MG63 (cell line): ENCODE measurements around the gene MSL3B.

Source experiments
- DNase-seq: peaks from one replicate; pipeline ENCODE4 v3.0.0-alpha.2; 2020
- H3K27me3 ChIP-seq: fragments of 250-450 bp; sonication (Bioruptor Pico); 2 replicates; pipeline ENCODE4 v1.5.1; 2020; ENCODE audit warnings: mild to moderate bottlenecking, moderate library complexity
- H3K36me3 ChIP-seq: fragments of 250-450 bp; sonication (Bioruptor Pico); 2 replicates; pipeline ENCODE4 v1.5.1; 2020; ENCODE audit warnings: mild to moderate bottlenecking, moderate library complexity
- H3K4me3 ChIP-seq: fragments of 250-450 bp; sonication (Bioruptor Pico); 2 replicates; pipeline ENCODE4 v1.5.1; 2020; ENCODE audit warnings: mild to moderate bottlenecking, moderate library complexity
- H3K9me3 ChIP-seq: fragments of 250-450 bp; sonication (Bioruptor Pico); 2 replicates; pipeline ENCODE4 v1.5.1; 2020; ENCODE audit warnings: mild to moderate bottlenecking, moderate library complexity

MSL3B gene

DNA sequence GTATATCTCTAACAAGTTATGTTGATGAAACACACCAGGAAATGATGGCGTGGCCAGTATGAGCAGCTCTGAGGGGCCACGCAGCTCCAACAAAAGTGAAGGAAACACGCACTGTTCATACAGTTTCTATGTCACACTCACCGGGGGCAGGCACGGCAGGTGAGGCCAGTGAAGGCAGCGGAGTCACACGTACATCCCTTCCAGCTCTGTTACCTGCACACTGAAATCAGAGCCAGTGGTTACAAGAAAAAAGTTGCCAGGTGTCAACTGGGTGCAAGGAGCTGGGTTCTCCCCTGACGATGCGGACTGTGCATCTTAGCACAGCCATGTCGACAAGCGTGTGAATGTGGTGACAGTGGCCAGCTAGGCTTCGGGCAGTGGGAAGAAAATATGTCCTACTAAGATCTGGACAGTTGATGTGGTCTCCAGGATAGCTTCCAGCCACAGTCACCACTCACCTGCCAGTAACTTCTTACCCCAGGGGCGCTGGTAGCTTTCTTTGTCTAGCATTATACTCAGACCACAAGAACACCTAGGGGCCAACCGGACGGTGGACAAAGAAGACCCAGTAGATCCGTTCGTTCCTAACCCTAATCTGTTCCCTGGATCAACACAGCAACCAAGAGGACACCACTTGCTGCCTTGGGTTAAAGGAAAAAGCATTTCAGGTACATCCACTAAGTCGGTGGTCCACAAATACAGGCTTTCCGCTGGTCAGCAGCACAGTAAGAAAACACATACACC, 23.9 kb downstream of the MSL3B start:
- Histone ChIP-seq H3K9me3 (no peaks in the 10 kb centered on the region), H3K36me3 (peaks cover 99% of the 10 kb centered on the region), H3K4me3 (no peak overlapping the region), H3K27me3 (no peaks in the 10 kb centered on the region)
- DNase-seq: no peak

DNA sequence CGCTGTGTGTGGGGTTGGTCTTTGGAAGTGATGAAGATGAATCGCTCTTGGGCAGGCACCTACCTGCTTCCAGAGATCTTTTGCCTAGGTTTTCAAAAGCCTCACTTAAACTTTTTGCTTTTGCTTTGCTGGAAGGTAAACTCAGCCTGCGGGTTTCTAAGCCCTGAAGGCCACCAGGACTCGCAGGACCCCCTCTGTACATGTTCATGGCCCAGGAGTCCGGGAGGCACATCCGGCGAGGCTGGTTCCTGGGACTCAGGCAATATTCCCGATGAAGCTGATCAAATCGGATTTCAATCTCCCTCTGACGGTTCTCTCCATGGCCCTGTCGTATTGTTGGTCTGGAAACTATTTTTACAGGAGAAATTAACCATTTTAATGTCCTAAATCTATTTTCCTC, 27.0 kb downstream of the MSL3B start:
- Histone ChIP-seq H3K36me3 (peaks cover 97% of the 10 kb centered on the region), H3K9me3 (no peaks in the 10 kb centered on the region), H3K4me3 (no peak overlapping the region), H3K27me3 (no peaks in the 10 kb centered on the region)
- DNase-seq: no peak

- H3K27me3 ChIP-seq: no peaks in the 10 kb centered on the region
- H3K4me3 ChIP-seq: no peak overlapping the region
- peaks cover 97% of the 10 kb centered on the region for H3K36me3 ChIP-seq
- no peaks in the 10 kb centered on the region for H3K9me3 ChIP-seq
- no peak for DNase-seq
Measured at GRCh38 chr2:233840520-233840919, 27.7 kb downstream of the MSL3B start.

DNA sequence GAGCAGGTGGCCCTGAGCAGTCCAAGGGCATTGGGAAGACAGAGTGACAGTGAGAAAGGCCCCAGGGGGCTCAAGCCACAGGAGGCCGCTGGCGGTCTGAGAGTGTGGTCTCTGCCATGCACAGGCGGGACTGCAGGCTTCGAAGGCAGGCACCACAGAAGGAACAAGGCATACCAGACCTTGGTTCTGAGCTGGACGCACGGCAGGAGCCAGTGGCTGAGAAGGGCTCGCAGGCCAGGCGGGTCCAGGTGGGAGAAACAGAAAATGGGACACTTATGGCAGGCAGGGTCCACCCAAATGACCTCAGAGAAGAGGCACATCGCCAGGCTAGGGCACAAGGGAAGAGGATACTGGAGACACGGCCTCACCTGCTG, 28.8 kb downstream of the MSL3B start:
- Histone ChIP-seq H3K9me3 (no peaks in the 10 kb centered on the region), H3K4me3 (no peak overlapping the region), H3K36me3 (peaks cover 97% of the 10 kb centered on the region), H3K27me3 (no peaks in the 10 kb centered on the region)
- no peak for DNase-seq

DNA sequence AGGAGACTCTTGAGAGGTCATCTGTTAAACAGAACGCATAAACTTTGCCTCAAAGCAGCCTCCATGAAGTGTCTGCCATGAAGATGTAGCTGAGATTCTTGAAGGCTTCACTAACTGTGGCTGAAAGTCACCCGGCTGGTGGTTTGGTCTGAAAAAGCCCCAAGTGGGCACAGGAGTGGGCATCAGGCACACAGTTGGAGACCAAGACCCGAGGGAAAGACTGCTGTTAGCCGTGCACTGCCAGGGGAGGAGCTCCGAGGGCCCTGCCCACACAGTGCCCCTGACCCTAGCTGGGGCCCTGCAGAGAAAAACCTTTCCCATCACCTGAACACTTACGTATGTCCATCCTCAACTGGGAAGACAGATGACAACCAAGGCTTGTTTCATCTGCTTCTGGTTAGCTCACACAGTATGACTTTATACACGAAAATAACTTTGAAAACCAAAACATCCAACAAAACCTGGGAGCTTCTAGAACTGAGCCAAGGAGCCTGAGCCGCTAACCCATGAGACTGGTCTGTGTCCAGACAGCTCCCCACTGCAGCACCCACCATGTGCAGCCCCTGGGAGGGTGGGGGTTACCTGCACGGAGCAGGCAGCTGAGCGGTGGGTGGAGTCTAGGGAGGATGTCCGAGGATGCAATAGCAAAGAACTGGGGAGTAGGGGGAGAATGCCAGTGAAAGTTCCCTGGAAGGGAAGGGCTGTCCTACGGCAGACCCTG, 29.3 kb downstream of the MSL3B start:
- Histone ChIP-seq H3K9me3 (no peaks in the 10 kb centered on the region), H3K4me3 (no peak overlapping the region), H3K36me3 (peaks cover 95% of the 10 kb centered on the region), H3K27me3 (no peaks in the 10 kb centered on the region)
- DNase-seq: no peak

DNA sequence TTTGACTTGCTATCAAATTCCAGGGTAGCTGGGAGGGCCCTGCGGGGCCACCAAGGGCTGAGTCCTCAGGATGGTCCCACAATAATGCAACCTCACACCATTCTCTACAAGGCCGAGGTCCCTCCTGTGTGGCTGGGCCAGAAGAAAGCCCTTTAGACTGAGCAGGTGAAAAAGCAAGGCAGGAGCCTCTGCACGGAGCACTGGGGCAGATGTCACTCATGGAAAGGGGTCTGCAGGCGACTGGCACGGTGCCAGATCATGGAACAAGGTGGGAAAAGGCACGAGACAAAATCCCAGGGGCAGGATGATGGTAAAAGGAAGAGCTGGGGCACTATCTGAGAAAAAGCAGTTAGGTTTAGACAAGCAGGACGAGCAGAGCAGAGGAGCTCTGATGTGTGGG, 29.9 kb downstream of the MSL3B start:
- H3K27me3 ChIP-seq: no peaks in the 10 kb centered on the region
- peaks cover 88% of the 10 kb centered on the region for H3K36me3 ChIP-seq
- no peak overlapping the region for H3K4me3 ChIP-seq
- DNase-seq: no peak
- no peaks in the 10 kb centered on the region for H3K9me3 ChIP-seq

- no peaks in the 10 kb centered on the region for H3K27me3 ChIP-seq
- no peaks in the 10 kb centered on the region for H3K9me3 ChIP-seq
- no peak overlapping the region for H3K4me3 ChIP-seq
- peaks cover 84% of the 10 kb centered on the region for H3K36me3 ChIP-seq
- no peak for DNase-seq
Measured at GRCh38 chr2:233837694-233838229, 30.4 kb downstream of the MSL3B start.

- H3K27me3 ChIP-seq: no peaks in the 10 kb centered on the region
- no peak overlapping the region for H3K4me3 ChIP-seq
- peaks cover 71% of the 10 kb centered on the region for H3K36me3 ChIP-seq
- DNase-seq: no peak
- no peaks in the 10 kb centered on the region for H3K9me3 ChIP-seq
Measured at GRCh38 chr2:233836359-233836758, 31.8 kb downstream of the MSL3B start.

DNA sequence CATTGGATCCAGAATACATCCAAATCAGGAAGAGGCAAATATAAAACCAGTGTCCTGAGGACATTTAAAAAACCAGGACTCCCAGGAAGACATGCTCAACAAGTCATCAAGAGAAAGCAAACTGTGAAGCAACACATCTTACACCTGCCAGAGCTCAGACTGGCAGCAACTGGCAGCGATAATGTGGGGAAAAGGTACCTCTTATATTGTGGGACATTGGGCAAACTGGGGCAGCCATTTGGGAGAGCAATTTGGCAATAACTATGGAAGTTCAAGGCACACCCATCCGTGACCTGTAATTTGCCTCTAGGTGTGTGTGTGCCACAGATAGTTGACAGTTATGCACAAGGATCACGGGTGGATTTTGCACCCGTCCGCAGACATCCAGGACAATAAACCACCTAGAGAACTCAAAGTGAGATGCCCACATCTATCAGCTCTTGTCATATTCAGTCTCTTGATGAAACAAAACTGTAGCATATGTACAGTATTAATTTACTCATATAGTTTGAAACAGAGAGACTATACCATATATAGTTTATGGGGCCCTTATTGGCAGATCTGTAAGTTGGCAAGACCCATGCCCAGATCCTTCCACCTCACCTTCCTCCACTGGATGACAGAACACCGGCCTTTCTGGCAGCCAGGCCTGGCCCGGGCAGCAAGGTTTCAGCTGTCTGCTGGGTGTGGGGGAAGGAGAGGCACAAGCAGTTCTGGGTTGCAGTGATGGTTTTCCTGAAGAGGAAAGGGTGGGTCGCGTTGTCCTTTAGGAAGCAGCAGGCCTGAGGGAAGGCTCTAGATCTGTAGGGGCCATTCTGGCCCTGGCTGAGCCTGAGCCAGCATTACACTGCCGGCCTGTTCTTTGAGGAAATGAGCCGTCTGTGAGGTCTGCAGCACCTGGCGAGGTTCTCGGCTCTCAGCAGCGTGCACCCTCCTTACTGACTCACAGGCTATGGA, 32.7 kb downstream of the MSL3B start:
- Histone ChIP-seq H3K9me3 (no peaks in the 10 kb centered on the region), H3K27me3 (no peaks in the 10 kb centered on the region), H3K4me3 (no peak overlapping the region), H3K36me3 (peaks cover 62% of the 10 kb centered on the region)
- no peak for DNase-seq

GRCh38 chr2:233833345-233833744, 34.8 kb downstream of the MSL3B start:
- H3K27me3 ChIP-seq: no peaks in the 10 kb centered on the region
- peaks cover 41% of the 10 kb centered on the region for H3K36me3 ChIP-seq
- H3K4me3 ChIP-seq: no peak overlapping the region
- no peaks in the 10 kb centered on the region for H3K9me3 ChIP-seq
- DNase-seq: no peak

DNA sequence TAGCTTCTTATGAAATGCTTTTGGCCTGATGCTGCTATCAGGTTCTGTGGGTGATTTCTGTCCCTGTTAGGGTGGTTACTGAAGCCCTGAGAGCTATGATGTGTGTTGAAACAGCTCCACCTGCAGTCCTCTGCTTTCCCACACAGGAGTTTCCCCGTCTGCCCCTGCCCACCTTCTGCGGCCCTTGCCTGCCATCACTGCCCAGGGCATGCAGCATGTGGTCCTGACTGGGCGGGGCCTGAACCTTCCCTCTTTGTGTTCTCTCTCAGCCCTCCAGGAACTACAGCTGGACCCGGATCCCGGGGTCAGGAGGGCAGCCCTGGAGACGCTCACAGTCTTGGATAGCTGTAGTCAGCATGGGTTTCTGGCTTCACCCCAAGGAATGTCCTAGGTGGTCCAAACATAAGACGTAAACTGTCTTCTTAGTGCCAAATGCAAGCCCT, 35.3 kb downstream of the MSL3B start:
- Histone ChIP-seq H3K27me3 (no peaks in the 10 kb centered on the region), H3K4me3 (no peak overlapping the region), H3K9me3 (no peaks in the 10 kb centered on the region), H3K36me3 (peaks cover 36% of the 10 kb centered on the region)
- DNase-seq: peak; percentile 71

DNA sequence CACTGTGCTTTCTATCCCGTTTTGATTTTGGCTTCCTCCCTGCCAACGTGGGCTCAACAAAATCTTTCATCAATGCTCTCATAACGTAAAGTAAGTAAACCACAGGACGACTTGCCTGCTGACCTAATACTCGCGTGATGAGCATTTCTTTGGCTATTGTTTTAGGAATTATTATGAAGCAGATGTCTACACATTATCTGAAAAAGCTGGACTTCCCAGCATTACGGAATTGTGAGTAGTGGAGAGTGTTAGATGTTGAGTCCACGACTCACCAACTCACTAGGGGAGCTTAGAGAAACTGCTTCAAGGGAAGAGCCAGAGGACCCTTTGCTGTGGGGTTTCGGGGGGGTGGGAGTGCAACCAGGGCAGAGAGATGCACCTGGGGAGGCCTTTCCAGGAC, 35.8 kb downstream of the MSL3B start:
- DNase-seq: no peak
- peaks cover 31% of the 10 kb centered on the region for H3K36me3 ChIP-seq
- H3K4me3 ChIP-seq: no peak overlapping the region
- no peaks in the 10 kb centered on the region for H3K9me3 ChIP-seq
- no peaks in the 10 kb centered on the region for H3K27me3 ChIP-seq

GRCh38 chr2:233831861-233832260, 36.3 kb downstream of the MSL3B start:
- Histone ChIP-seq H3K36me3 (peaks cover 26% of the 10 kb centered on the region), H3K27me3 (no peaks in the 10 kb centered on the region), H3K4me3 (no peak overlapping the region), H3K9me3 (no peaks in the 10 kb centered on the region)
- no peak for DNase-seq

DNA sequence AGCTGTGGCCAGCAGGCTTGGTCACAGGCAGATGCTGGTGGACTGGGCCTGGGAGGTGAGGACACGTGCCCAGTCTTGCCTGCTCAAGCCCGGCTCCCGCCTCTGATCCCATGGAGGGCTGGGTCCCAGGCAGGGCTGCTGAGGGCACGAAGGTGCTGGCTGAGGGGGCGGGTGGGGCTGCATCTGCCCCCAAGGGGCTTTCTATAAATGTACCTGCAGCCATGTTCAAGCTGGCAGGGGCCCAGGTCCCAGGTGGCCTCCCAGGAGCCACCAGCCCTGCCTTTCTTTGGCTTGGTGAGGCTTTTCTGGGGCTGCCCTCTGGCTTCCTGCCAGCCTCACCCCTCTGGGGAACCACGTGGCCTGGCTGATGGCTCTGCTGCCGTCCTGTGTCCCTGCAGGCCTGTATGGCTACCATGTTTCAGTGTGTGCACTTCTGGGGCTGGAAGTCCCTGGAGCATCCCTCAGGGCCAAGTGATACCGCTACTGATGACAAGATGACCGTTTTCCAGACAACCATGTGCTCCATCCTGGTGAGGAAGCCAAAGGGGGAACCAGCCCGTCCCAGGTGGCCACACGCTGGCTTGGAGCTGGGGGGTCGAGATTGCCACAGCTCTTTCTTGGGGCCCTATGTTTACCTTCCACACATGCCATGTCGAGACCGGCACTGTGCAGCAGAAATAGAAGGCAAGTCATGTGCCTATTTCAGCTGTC, 37.0 kb downstream of the MSL3B start:
- peaks cover 20% of the 10 kb centered on the region for H3K36me3 ChIP-seq
- no peak for DNase-seq
- no peak overlapping the region for H3K4me3 ChIP-seq
- H3K27me3 ChIP-seq: no peaks in the 10 kb centered on the region
- peaks cover 2% of the 10 kb centered on the region; the same call in 1 of the 2 replicates for H3K9me3 ChIP-seq

DNA sequence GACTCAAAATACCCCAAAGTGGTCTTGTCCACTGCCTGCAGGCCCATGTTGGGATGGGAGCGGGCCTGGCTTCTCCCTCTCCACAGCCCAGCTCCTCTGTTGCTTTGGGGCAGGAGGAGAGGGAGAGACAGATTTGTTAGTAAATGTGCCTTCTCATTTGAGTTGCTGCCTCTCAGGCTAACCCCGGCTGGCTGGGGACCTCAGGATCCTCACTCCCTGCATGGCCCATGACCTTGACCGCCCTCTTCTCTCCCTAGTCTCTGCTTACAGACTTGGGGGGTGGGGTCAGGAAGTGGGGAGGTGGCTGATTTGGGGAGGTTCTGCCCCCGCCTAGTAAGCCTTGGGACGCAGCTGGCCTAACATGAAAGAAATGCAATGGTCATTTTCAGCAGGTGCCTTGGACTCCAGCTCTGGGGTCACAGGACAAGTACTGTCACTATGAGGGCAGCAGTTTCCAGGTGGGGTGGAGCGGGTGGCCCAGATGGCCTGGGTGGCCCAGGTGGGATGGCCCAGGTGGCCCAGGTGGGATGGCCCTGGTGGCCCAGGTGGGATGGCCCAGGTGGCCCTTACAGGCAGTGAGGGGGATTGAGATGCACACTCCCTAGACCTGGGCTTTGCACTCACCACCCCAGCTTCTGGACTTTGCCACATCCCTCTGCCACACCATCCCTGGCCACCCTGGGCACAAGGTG, 37.9 kb downstream of the MSL3B start:
- Histone ChIP-seq H3K9me3 (peaks cover 4% of the 10 kb centered on the region; the same call in 1 of the 2 replicates), H3K4me3 (no peak overlapping the region), H3K27me3 (no peaks in the 10 kb centered on the region), H3K36me3 (peaks cover 11% of the 10 kb centered on the region)
- no peak for DNase-seq
